KMS-11 (cell line): Measurements from ENCODE around the gene BACE1.
"Not testable (repeated sequence)": the region's sequence is repeated elsewhere in the genome, so short reads cannot be mapped to it uniquely, and the experiment has no call there.

Experiments used
- H2AFZ ChIP-seq: fragments of 200-600 bp; sonication (generic); 2 replicates; pipeline ENCODE4 v1.6.1; 2016; ENCODE audit warnings: antibody characterized with exemption, mixed run types, low read depth
- H3K27ac ChIP-seq: fragments of 200-600 bp; sonication (generic); 2 replicates; pipeline ENCODE4 v1.6.1; 2016; ENCODE audit warnings: mild to moderate bottlenecking, mixed run types
- H3K27me3 ChIP-seq: fragments of 200-600 bp; sonication (generic); 2 replicates; pipeline ENCODE4 v1.6.1; 2017; ENCODE audit warnings: mild to moderate bottlenecking, low read depth, mixed run types, moderate library complexity; ENCODE audit not compliant: insufficient read depth
- H3K36me3 ChIP-seq: fragments of 200-600 bp; sonication (generic); 2 replicates; pipeline ENCODE4 v1.6.1; 2017; ENCODE audit warnings: mild to moderate bottlenecking, mixed run types; ENCODE audit not compliant: insufficient read depth
- H3K4me1 ChIP-seq: fragments of 200-600 bp; sonication (generic); 2 replicates; pipeline ENCODE4 v1.6.1; 2016; ENCODE audit warnings: mild to moderate bottlenecking, low read depth, mixed run types; ENCODE audit not compliant: poor library complexity, severe bottlenecking
- H3K4me2 ChIP-seq: fragments of 200-600 bp; sonication (generic); 2 replicates; pipeline ENCODE4 v1.7.0; 2016; ENCODE audit warnings: mild to moderate bottlenecking, mixed run types
- H3K4me3 ChIP-seq: fragments of 200-600 bp; sonication (generic); IDR thresholded peaks from 2 replicates; pipeline ENCODE4 v1.6.1; 2017; ENCODE audit warnings: low read depth, low read length, mixed read lengths; ENCODE audit not compliant: insufficient read depth
- H3K79me2 ChIP-seq: fragments of 200-600 bp; sonication (generic); 2 replicates; pipeline ENCODE4 v1.6.1; 2016; ENCODE audit warnings: low read depth, mixed run types; ENCODE audit not compliant: insufficient read depth
- H3K9ac ChIP-seq: fragments of 200-600 bp; sonication (generic); 2 replicates; pipeline ENCODE4 v1.6.1; 2016; ENCODE audit warnings: mild to moderate bottlenecking, mixed run types
- H4K20me1 ChIP-seq: fragments of 200-600 bp; sonication (generic); 2 replicates; pipeline ENCODE4 v1.6.1; 2016; ENCODE audit warnings: mild to moderate bottlenecking, mixed run types; ENCODE audit not compliant: insufficient read depth
- CTCF ChIP-seq: fragments of 200-600 bp; sonication (generic); conservative IDR thresholded peaks from 2 replicates; pipeline ENCODE4 v1.6.1; 2017; ENCODE audit warnings: low read depth, mild to moderate bottlenecking, antibody characterized with exemption, low read length, moderate library complexity, mixed read lengths

Gene BACE1

GRCh38 chr11:117271208-117271607, 44.8 kb downstream of the BACE1 start:
- Histone ChIP-seq H3K27me3 (no peaks in the 10 kb centered on the region), H2AFZ (no peak overlapping the region), H3K4me2 (no peak overlapping the region), H3K36me3 (no peaks in the 10 kb centered on the region), H3K4me3 (no peak overlapping the region), H3K4me1 (no peaks in the 10 kb centered on the region), H3K9ac (no peak overlapping the region), H4K20me1 (no peaks in the 10 kb centered on the region), H3K79me2 (no peaks in the 10 kb centered on the region), H3K27ac (no peak overlapping the region)
- TF ChIP-seq CTCF, result no peak

- no peak overlapping the region for H3K4me3 ChIP-seq
- no peak for TF ChIP-seq CTCF
- no peak overlapping the region for H3K27ac ChIP-seq
- H3K4me1 ChIP-seq, result no peaks in the 10 kb centered on the region
- H3K27me3 ChIP-seq, result no peaks in the 10 kb centered on the region
- H3K36me3 ChIP-seq, result no peaks in the 10 kb centered on the region
- H2AFZ ChIP-seq, result no peak overlapping the region
- no peak overlapping the region for H3K9ac ChIP-seq
- no peak overlapping the region for H3K4me2 ChIP-seq
- H4K20me1 ChIP-seq, result no peaks in the 10 kb centered on the region
- H3K79me2 ChIP-seq, result no peaks in the 10 kb centered on the region
These were observed 46.2 kb downstream of the BACE1 start for GRCh38 chr11:117269856-117270255.

GRCh38 chr11:117265745-117266144, 50.3 kb downstream of the BACE1 start:
- no peak for TF ChIP-seq CTCF

GRCh38 chr11:117264624-117265323, 51.3 kb downstream of the BACE1 start:
- H2AFZ ChIP-seq, H3K9ac ChIP-seq, H3K4me3 ChIP-seq, H4K20me1 ChIP-seq, H3K4me1 ChIP-seq, H3K27me3 ChIP-seq, H3K4me2 ChIP-seq, H3K27ac ChIP-seq, H3K36me3 ChIP-seq, H3K79me2 ChIP-seq: not testable (repeated sequence)

More at GRCh38 chr11:117265745-117266144, 50.3 kb downstream of the BACE1 start:
- Histone ChIP-seq H2AFZ (no peak overlapping the region), H3K27ac (no peak overlapping the region), H3K79me2 (no peaks in the 10 kb centered on the region), H3K36me3 (no peaks in the 10 kb centered on the region), H3K4me1 (no peaks in the 10 kb centered on the region), H4K20me1 (no peaks in the 10 kb centered on the region), H3K9ac (no peak overlapping the region), H3K4me3 (no peak overlapping the region), H3K4me2 (no peak overlapping the region), H3K27me3 (no peaks in the 10 kb centered on the region)

- Histone ChIP-seq H3K4me1 (peaks cover 6% of the 10 kb centered on the region), H3K4me3 (no peak overlapping the region), H3K27me3 (no peaks in the 10 kb centered on the region), H4K20me1 (no peaks in the 10 kb centered on the region), H3K79me2 (no peaks in the 10 kb centered on the region), H3K9ac (no peak overlapping the region), H3K27ac (no peak overlapping the region), H3K4me2 (no peak overlapping the region), H2AFZ (no peak overlapping the region), H3K36me3 (no peaks in the 10 kb centered on the region)
- no peak for TF ChIP-seq CTCF
These were observed 56.6 kb downstream of the BACE1 start for GRCh38 chr11:117259417-117259816.
